ENCODE measurements around the gene ANKRD1. TPM values are rescaled to one million over a fixed set of nuclear protein-coding genes. Genes with fewer than 3 reads are reported as not detected.
A peak's percentile ranks its signal among the peaks of the same experiment; 100 is the strongest.

Gene ANKRD1
- total RNA-seq, 1 experiment from 2014 or later = not detected

DNA sequence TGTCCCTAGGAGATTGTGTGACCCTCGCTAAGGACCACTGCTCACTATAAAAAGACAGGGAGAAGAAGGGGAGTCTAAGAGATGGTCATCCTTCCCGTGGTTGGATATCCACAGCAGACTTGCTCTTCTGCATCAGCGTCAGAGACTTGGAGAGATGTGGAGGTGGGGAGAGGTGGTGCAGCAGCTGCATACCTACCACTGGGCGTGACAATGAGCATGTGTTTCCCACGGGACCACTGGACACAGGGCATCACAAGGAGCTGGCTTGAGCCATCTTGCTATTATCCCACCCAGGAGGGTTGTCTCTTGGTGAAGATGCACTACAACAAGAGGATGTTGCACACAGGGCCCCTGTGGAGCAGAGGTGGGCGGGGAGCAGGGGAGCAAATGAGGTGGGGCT is 18.8 kb upstream of the ANKRD1 start:
- ChIA-PET CTCF (no interaction called here), RAD21 (ENCODE audit: low non-redundant PET in 1 of 2, low total read pairs in 2 of 2, uncharacterized antibody in 2 of 2, unreplicated experiment in 2 of 2) (no interaction called here), POLR2A (no interaction called here)
- H3K4me2 ChIP-seq (ENCODE audit: low read length) = no peak overlapping the region
- H3K9me2 ChIP-seq (ENCODE audit: insufficient read depth) = no peaks in the 10 kb centered on the region
- H3K27ac ChIP-seq (ENCODE audit: low read depth, low read length) = no peak overlapping the region
- no peaks in the 10 kb centered on the region for H3K79me2 ChIP-seq (ENCODE audit: insufficient read depth, low read length)
- intact Hi-C loops (cut with micrococcal nuclease) = no loop called here
- no peaks in the 10 kb centered on the region for H3K4me1 ChIP-seq (ENCODE audit: control insufficient read depth in 1 of 2, insufficient read depth in 2 of 2, low read length in 2 of 2)
- TF ChIP-seq POLR2AphosphoS5 (IDR thresholded peaks at IDR 0.05; ENCODE audit: low read depth, low read length) (no peak), EZH2 (IDR thresholded peaks at IDR 0.05) (no peak), CTCF (IDR thresholded peaks at IDR 0.05 in 2 of 3, conservative IDR thresholded peaks at IDR 0.05 in 1 of 3; ENCODE audit: borderline replicate concordance in 1 of 3, insufficient read depth in 1 of 3, low read depth in 2 of 3, low read length in 2 of 3) (0 out of 6 replicates have a peak, but pooled peaks of 1 of the 3 experiments have one; percentile 12), REST (IDR thresholded peaks at IDR 0.05; ENCODE audit: low read depth) (no peak), SRF (IDR thresholded peaks at IDR 0.05; ENCODE audit: low read depth) (no peak), SIN3A (IDR thresholded peaks at IDR 0.05; ENCODE audit: low read depth) (no peak)
- no peaks in the 10 kb centered on the region for H3K36me3 ChIP-seq (ENCODE audit: control insufficient read depth in 1 of 2, insufficient read depth in 2 of 2, low read length in 2 of 2)
- no peak overlapping the region for H3K4me3 ChIP-seq (replicated peaks in 1 of 2; ENCODE audit: low read depth in 1 of 2, low read length in 2 of 2)
- ATAC-seq (no peak), DNase-seq (ENCODE audit: low read depth, low spot score) (no peak)
- H4K20me1 ChIP-seq (ENCODE audit: insufficient read depth) = no peaks in the 10 kb centered on the region
- no TSS peak for BruUV-seq (replicated peaks)
- H3K9me3 ChIP-seq (ENCODE audit: control insufficient read depth in 1 of 2, insufficient read depth in 1 of 2, low read depth in 1 of 2, low read length in 2 of 2) = no peaks in the 10 kb centered on the region
- no peak overlapping the region for H3K9ac ChIP-seq (ENCODE audit: low read length)
- no peaks in the 10 kb centered on the region for H3K27me3 ChIP-seq (ENCODE audit: insufficient read depth, low read length)
- no peak overlapping the region for H2AFZ ChIP-seq (ENCODE audit: low read depth, low read length, poor library complexity, severe bottlenecking)
